ENCODE measurements around the gene CRYBG2. TPM values are rescaled to one million over a fixed set of nuclear protein-coding genes. Genes with fewer than 3 reads are reported as not detected.

Gene CRYBG2
- total RNA-seq, 1 experiment from 2014 or later: not detected

GRCh38 chr1:26357121-26357602 is 3.2 kb upstream of the CRYBG2 start:
- Histone ChIP-seq H3K9me3 (no peaks in the 10 kb centered on the region), H3K27me3 (no peaks in the 10 kb centered on the region; the same call in 1 of the 2 replicates), H3K4me3 (no peak overlapping the region), H3K36me3 (no peaks in the 10 kb centered on the region)
- DNase-seq: peak; percentile 54

GRCh38 chr1:26356106-26356505 is 2.2 kb upstream of the CRYBG2 start:
- DNase-seq: no peak
- H3K4me3 ChIP-seq: no peak overlapping the region
- no peaks in the 10 kb centered on the region; the same call in 1 of the 2 replicates for H3K27me3 ChIP-seq
- H3K36me3 ChIP-seq: no peaks in the 10 kb centered on the region
- no peaks in the 10 kb centered on the region for H3K9me3 ChIP-seq

- DNase-seq: no peak
- no peaks in the 10 kb centered on the region for H3K36me3 ChIP-seq
- no peaks in the 10 kb centered on the region for H3K9me3 ChIP-seq
- no peaks in the 10 kb centered on the region; the same call in 1 of the 2 replicates for H3K27me3 ChIP-seq
- no peak overlapping the region for H3K4me3 ChIP-seq
Measured at GRCh38 chr1:26354972-26355371, 1.0 kb upstream of the CRYBG2 start.

GRCh38 chr1:26353210-26353859 is 595 bp downstream of the CRYBG2 start:
- Histone ChIP-seq H3K4me3 (no peak overlapping the region), H3K36me3 (no peaks in the 10 kb centered on the region), H3K27me3 (no peaks in the 10 kb centered on the region), H3K9me3 (no peaks in the 10 kb centered on the region)
- DNase-seq: no peak

- H3K4me3 ChIP-seq: no peak overlapping the region
- DNase-seq: no peak
- H3K36me3 ChIP-seq: no peaks in the 10 kb centered on the region
- no peaks in the 10 kb centered on the region for H3K27me3 ChIP-seq
- H3K9me3 ChIP-seq: no peaks in the 10 kb centered on the region
Measured at GRCh38 chr1:26352338-26352679, 1.6 kb downstream of the CRYBG2 start.

- Histone ChIP-seq H3K27me3 (no peaks in the 10 kb centered on the region), H3K36me3 (no peaks in the 10 kb centered on the region), H3K4me3 (no peak overlapping the region), H3K9me3 (no peaks in the 10 kb centered on the region)
- DNase-seq: peak; percentile 18
Measured at GRCh38 chr1:26351590-26352337, 2.2 kb downstream of the CRYBG2 start.

GRCh38 chr1:26350701-26351589 is 3.0 kb downstream of the CRYBG2 start:
- H3K4me3 ChIP-seq: no peak overlapping the region
- H3K36me3 ChIP-seq: no peaks in the 10 kb centered on the region
- no peaks in the 10 kb centered on the region for H3K27me3 ChIP-seq
- no peak for DNase-seq
- H3K9me3 ChIP-seq: no peaks in the 10 kb centered on the region

GRCh38 chr1:26350343-26350700 is 3.6 kb downstream of the CRYBG2 start:
- no peak for DNase-seq
- Histone ChIP-seq H3K36me3 (no peaks in the 10 kb centered on the region), H3K27me3 (no peaks in the 10 kb centered on the region), H3K9me3 (no peaks in the 10 kb centered on the region), H3K4me3 (no peak overlapping the region)

GRCh38 chr1:26349877-26350244 is 4.1 kb downstream of the CRYBG2 start:
- no peaks in the 10 kb centered on the region for H3K27me3 ChIP-seq
- DNase-seq: no peak
- H3K36me3 ChIP-seq: no peaks in the 10 kb centered on the region
- H3K9me3 ChIP-seq: no peaks in the 10 kb centered on the region
- no peak overlapping the region for H3K4me3 ChIP-seq

GRCh38 chr1:26349188-26349876 is 4.6 kb downstream of the CRYBG2 start:
- Histone ChIP-seq H3K27me3 (no peaks in the 10 kb centered on the region), H3K36me3 (no peaks in the 10 kb centered on the region), H3K9me3 (no peaks in the 10 kb centered on the region), H3K4me3 (no peak overlapping the region)
- DNase-seq: peak; percentile 29

GRCh38 chr1:26346274-26347033 is 7.5 kb downstream of the CRYBG2 start:
- Histone ChIP-seq H3K36me3 (no peaks in the 10 kb centered on the region), H3K4me3 (no peak overlapping the region), H3K9me3 (no peaks in the 10 kb centered on the region), H3K27me3 (no peaks in the 10 kb centered on the region)
- DNase-seq: no peak

- Histone ChIP-seq H3K9me3 (no peaks in the 10 kb centered on the region), H3K36me3 (no peaks in the 10 kb centered on the region), H3K4me3 (no peak overlapping the region), H3K27me3 (no peaks in the 10 kb centered on the region)
- no peak for DNase-seq
Measured at GRCh38 chr1:26345718-26346117, 8.2 kb downstream of the CRYBG2 start.

GRCh38 chr1:26344147-26344920 is 9.6 kb downstream of the CRYBG2 start:
- Histone ChIP-seq H3K9me3 (no peaks in the 10 kb centered on the region), H3K4me3 (no peak overlapping the region), H3K27me3 (no peaks in the 10 kb centered on the region), H3K36me3 (no peaks in the 10 kb centered on the region)
- no peak for DNase-seq

GRCh38 chr1:26340047-26340481 is 13.9 kb downstream of the CRYBG2 start:
- DNase-seq: no peak
- Histone ChIP-seq H3K27me3 (0 out of 2 replicates have a peak, but pooled peaks cover 2% of the 10 kb centered on the region), H3K9me3 (no peaks in the 10 kb centered on the region)

GRCh38 chr1:26338670-26339069 is 15.3 kb downstream of the CRYBG2 start:
- Histone ChIP-seq H3K4me3 (no peak overlapping the region), H3K27me3 (0 out of 2 replicates have a peak, but pooled peaks cover 2% of the 10 kb centered on the region), H3K9me3 (no peaks in the 10 kb centered on the region), H3K36me3 (no peaks in the 10 kb centered on the region)
- no peak for DNase-seq

More at GRCh38 chr1:26340047-26340481, 13.9 kb downstream of the CRYBG2 start:
- H3K36me3 ChIP-seq: no peaks in the 10 kb centered on the region
- H3K4me3 ChIP-seq: no peak overlapping the region

Data from MG63 (cell line).